Measurements from ENCODE around the gene SEMA4D.

DNA sequence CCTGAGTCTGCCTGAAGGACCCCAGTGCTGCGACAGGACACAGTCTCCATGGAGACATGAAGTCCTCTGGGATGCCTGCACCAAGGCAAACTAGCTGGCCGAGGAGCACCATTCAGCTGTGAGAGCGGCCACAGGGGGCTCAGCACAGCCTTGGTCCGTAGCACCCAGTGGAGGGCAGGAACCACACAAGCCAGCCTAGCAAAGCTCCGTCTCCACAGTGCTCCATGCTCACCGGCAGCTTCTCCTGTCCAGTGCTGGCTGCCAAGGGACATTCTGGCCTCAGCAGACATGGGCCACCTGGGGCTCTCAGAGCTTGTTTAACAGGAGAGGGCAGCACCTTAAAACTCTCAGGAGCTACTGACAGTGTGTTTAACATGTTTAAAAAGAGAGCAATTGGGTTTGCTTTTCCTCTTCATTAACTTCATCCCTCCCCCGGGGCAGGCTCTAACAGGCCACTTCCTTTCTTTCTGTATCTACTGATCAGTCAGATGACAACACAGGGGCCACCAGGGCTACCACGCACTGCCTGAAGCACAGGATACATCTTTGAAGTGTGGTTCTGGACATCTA is 122.6 kb downstream of the SEMA4D start:
- TF ChIP-seq, protein P1, sequence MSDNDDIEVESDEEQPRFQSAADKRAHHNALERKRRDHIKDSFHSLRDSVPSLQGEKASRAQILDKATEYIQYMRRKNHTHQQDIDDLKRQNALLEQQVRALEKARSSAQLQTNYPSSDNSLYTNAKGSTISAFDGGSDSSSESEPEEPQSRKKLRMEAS (IDR thresholded peaks at IDR 0.05): no peak
- TF ChIP-seq ZNF605 (CRISPR knock-in tag; IDR thresholded peaks at IDR 0.05): no peak
- no peak for TF ChIP-seq POLR2A (IDR thresholded peaks at IDR 0.05; ENCODE audit: insufficient read depth in 1 of 2, low read depth in 2 of 2, low read length in 2 of 2)
- TF ChIP-seq, protein P2, sequence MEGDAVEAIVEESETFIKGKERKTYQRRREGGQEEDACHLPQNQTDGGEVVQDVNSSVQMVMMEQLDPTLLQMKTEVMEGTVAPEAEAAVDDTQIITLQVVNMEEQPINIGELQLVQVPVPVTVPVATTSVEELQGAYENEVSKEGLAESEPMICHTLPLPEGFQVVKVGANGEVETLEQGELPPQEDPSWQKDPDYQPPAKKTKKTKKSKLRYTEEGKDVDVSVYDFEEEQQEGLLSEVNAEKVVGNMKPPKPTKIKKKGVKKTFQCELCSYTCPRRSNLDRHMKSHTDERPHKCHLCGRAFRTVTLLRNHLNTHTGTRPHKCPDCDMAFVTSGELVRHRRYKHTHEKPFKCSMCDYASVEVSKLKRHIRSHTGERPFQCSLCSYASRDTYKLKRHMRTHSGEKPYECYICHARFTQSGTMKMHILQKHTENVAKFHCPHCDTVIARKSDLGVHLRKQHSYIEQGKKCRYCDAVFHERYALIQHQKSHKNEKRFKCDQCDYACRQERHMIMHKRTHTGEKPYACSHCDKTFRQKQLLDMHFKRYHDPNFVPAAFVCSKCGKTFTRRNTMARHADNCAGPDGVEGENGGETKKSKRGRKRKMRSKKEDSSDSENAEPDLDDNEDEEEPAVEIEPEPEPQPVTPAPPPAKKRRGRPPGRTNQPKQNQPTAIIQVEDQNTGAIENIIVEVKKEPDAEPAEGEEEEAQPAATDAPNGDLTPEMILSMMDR (CRISPR knock-in tag; IDR thresholded peaks at IDR 0.05): 0 out of 2 replicates have a peak, but pooled peaks have one; percentile 13
- no peak for TF ChIP-seq SMYD3 (CRISPR knock-in tag; IDR thresholded peaks at IDR 0.05)
- TF ChIP-seq NR3C1 (CRISPR knock-in tag; IDR thresholded peaks at IDR 0.05): no peak
- TF ChIP-seq NFIC (IDR thresholded peaks at IDR 0.05; ENCODE audit: low read length): no peak
- TF ChIP-seq ZNF3 (CRISPR knock-in tag; IDR thresholded peaks at IDR 0.05): no peak
- no peak for TF ChIP-seq SIN3A (IDR thresholded peaks at IDR 0.05; ENCODE audit: borderline replicate concordance, low read depth, low read length)
- TF ChIP-seq TARDBP (CRISPR knock-in tag; IDR thresholded peaks at IDR 0.05): no peak
- no peak for TF ChIP-seq ZNF546 (CRISPR knock-in tag; conservative IDR thresholded peaks at IDR 0.05)
- TF ChIP-seq POLR2AphosphoS5 (IDR thresholded peaks at IDR 0.05; ENCODE audit: low read depth, low read length): no peak
